ENCODE results near the gene VGLL1. TPM values are rescaled to one million over a fixed set of nuclear protein-coding genes. Genes with fewer than 3 reads are reported as not detected.

VGLL1 gene
- polyA plus RNA-seq, 1 donor (not counting 4 experiments of a cell fraction or from before 2014, with no cell fraction given) = 4.1 TPM

- FAIRE-seq = no peak
- Histone ChIP-seq H3K4me1 (ENCODE audit: control insufficient read depth, extremely low read depth, insufficient read depth, low read length) (no peaks in the 10 kb centered on the region), H4K20me1 (ENCODE audit: control insufficient read depth, extremely low read depth, insufficient read depth, low read length) (no peaks in the 10 kb centered on the region)
Measured at GRCh38 chrX:136555694-136556093, 23.7 kb downstream of the VGLL1 start.

GRCh38 chrX:136572030-136572429, 40.0 kb downstream of the VGLL1 start:
- no peak for TF ChIP-seq CTCF (optimal IDR thresholded peaks at IDR 0.05 in 1 of 3, IDR thresholded peaks at IDR 0.05 in 1 of 3, conservative IDR thresholded peaks at IDR 0.05 in 1 of 3; ENCODE audit: extremely low read depth in 1 of 3, insufficient read depth in 2 of 3, low read length in 3 of 3)
- no peak for TF ChIP-seq EZH2 (IDR thresholded peaks at IDR 0.05; ENCODE audit: low read length)
- Histone ChIP-seq H3K9me3 (ENCODE audit: control insufficient read depth, low read depth, low read length) (no peaks in the 10 kb centered on the region), H3K36me3 (ENCODE audit: control insufficient read depth in 2 of 2, extremely low read depth in 1 of 2, insufficient read depth in 2 of 2, low read length in 2 of 2) (no peaks in the 10 kb centered on the region), H3K4me2 (ENCODE audit: control insufficient read depth, extremely low read depth, insufficient read depth, low read depth, low read length) (no peak overlapping the region), H3K4me1 (ENCODE audit: control insufficient read depth, extremely low read depth, insufficient read depth, low read length) (no peaks in the 10 kb centered on the region), H2AFZ (ENCODE audit: control insufficient read depth, low read length) (no peak overlapping the region), H3K79me2 (ENCODE audit: control insufficient read depth, insufficient read depth, low read length) (no peaks in the 10 kb centered on the region), H3K9ac (ENCODE audit: control insufficient read depth, extremely low read depth, insufficient read depth, low read length) (no peak overlapping the region), H4K20me1 (ENCODE audit: control insufficient read depth, extremely low read depth, insufficient read depth, low read length) (no peaks in the 10 kb centered on the region), H3K4me3 (ENCODE audit: control insufficient read depth in 2 of 3, extremely low read depth in 1 of 3, insufficient read depth in 2 of 3, low read depth in 1 of 3, low read length in 3 of 3) (no peak overlapping the region), H3K27ac (ENCODE audit: control insufficient read depth, insufficient read depth, low read length) (no peak overlapping the region), H3K27me3 (ENCODE audit: control insufficient read depth, extremely low read depth, insufficient read depth, low read length) (no peaks in the 10 kb centered on the region), H3K9me1 (ENCODE audit: control insufficient read depth, extremely low read depth, insufficient read depth, low read length) (no peaks in the 10 kb centered on the region)
- dilution Hi-C loops (cut with MboI; ENCODE audit: extremely low pct_ligation_motif_present, low sequenced_read_pairs) = no loop called here
- DNase-seq (ENCODE audit: low read depth, low spot score) = no peak
- no peak for FAIRE-seq

More at GRCh38 chrX:136555694-136556093, 23.7 kb downstream of the VGLL1 start:
- Histone ChIP-seq H3K36me3 (ENCODE audit: control insufficient read depth in 2 of 2, extremely low read depth in 1 of 2, insufficient read depth in 2 of 2, low read length in 2 of 2) (no peaks in the 10 kb centered on the region), H3K4me3 (ENCODE audit: control insufficient read depth in 2 of 3, extremely low read depth in 1 of 3, insufficient read depth in 2 of 3, low read depth in 1 of 3, low read length in 3 of 3) (no peak overlapping the region), H3K9ac (ENCODE audit: control insufficient read depth, extremely low read depth, insufficient read depth, low read length) (no peak overlapping the region), H3K79me2 (ENCODE audit: control insufficient read depth, insufficient read depth, low read length) (no peaks in the 10 kb centered on the region), H3K4me2 (ENCODE audit: control insufficient read depth, extremely low read depth, insufficient read depth, low read depth, low read length) (no peak overlapping the region), H2AFZ (ENCODE audit: control insufficient read depth, low read length) (no peak overlapping the region), H3K9me3 (ENCODE audit: control insufficient read depth, low read depth, low read length) (no peaks in the 10 kb centered on the region), H3K27me3 (ENCODE audit: control insufficient read depth, extremely low read depth, insufficient read depth, low read length) (no peaks in the 10 kb centered on the region), H3K9me1 (ENCODE audit: control insufficient read depth, extremely low read depth, insufficient read depth, low read length) (no peaks in the 10 kb centered on the region), H3K27ac (ENCODE audit: control insufficient read depth, insufficient read depth, low read length) (no peak overlapping the region)
- dilution Hi-C loops (cut with MboI; ENCODE audit: extremely low pct_ligation_motif_present, low sequenced_read_pairs) = no loop called here
- no peak for TF ChIP-seq CTCF (optimal IDR thresholded peaks at IDR 0.05 in 1 of 3, IDR thresholded peaks at IDR 0.05 in 1 of 3, conservative IDR thresholded peaks at IDR 0.05 in 1 of 3; ENCODE audit: extremely low read depth in 1 of 3, insufficient read depth in 2 of 3, low read length in 3 of 3)
- TF ChIP-seq EZH2 (IDR thresholded peaks at IDR 0.05; ENCODE audit: low read length) = no peak
- no peak for DNase-seq (ENCODE audit: low read depth, low spot score)
